Embryonic facial prominence (tissue), 1 donor: ENCODE measurements around the gene CFHR4.
"Not testable (repeated sequence)": the region's sequence is repeated elsewhere in the genome, so short reads cannot be mapped to it uniquely, and the experiment has no call there.

Source experiments
- DNase-seq: peaks from one replicate; pipeline ENCODE4 v3.0.0-alpha.2; 2016; ENCODE audit errors: extremely low spot score

CFHR4 gene

DNA sequence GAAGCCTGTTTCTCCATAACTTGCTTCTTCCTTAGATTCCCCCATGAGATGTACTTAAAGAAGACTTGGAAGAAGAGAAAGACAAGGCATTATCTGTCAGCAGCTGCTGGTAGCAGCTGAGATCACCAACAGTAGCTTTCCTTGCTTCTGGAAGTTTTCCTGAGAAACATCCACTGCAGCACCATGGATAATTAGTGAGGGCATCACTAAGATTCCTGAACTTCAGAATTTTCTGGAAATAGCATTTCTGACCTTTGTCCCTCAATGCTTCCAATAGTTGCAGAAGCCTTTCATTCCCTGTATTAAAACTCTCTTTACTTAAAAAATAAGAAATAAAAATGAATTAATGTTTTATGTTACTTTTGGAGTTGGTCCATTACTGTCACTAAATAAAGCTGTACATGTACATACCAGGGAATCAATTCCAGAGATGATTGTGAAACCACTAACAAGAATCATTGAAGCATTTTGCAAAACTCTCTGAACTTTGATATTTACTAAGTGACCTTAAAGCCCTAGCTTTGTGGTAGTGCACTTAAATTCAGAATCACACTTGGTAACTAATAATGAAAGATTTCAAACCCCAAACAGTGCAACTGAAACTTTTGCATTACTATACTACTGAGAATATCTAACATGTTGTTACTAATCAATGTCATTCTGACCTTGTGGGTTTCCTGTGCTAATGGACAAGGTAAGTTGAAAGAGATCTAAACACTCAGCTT, at the start of gene CFHR4:
TSS of gene CFHR4 (plus strand) at position 538 of the 725 bp plus-strand sequence. CDS start at position 637, 99 bp downstream.
- DNase-seq = no peak

DNA sequence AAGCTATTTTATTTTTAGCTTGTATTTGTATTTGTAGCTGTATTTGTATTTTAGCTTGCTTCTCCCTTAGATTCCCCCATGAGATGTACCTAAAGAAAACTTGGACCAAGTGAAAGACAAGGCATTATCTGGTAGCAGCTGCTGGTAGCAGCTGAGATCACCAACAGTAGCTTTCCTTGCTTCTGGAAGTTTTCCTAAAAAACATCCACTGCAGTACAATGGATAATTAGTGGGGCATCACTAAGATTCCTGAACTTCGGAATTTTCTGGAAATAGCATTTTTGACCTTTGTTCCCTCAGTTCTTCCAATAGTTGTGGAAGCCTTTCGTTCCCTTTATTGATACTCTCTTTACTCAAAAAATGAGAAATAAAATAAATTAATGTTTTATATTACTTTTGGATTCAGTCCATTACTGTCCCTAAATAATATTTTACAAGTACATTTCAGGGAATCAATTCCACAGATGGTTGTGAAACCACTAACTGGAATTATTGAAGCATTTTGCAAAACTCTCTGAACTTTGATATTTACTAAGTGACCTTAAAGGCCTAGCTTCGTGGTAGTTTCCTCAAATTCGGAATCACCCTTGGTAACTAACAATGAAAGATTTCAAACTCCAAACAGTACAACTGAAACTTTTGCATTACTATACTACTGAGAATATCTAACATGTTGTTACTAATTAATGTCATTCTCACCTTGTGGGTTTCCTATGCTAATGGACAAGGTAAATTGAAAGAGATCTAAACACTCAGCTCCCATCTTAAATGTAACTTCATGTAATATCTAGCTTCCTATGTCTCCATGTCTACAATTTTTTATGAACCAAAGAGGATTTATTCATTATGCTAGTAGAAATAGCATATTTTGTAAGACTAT, 38.0 kb upstream of the CFHR4 start:
- DNase-seq = not testable (repeated sequence)

DNA sequence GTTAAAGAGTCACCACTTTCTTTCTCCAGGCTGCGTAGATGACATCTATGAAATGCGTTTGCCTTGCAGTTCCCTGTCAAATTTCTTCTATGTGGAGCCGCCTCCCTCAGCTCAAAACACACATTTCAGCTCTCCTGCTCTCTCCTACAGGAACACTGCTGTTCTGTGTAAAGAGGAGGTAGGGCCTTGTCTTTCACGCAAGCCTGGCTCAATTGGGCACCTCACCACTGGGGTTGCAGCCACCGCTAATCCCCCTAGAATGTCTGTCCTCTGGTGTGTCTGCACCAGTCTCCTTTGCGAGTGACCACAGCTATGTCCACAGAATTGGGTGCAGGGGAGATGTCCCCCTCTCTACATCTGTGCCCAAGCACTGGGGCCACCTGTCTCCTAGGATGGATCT, 31.8 kb upstream of the CFHR4 start:
- DNase-seq = no peak

DNA sequence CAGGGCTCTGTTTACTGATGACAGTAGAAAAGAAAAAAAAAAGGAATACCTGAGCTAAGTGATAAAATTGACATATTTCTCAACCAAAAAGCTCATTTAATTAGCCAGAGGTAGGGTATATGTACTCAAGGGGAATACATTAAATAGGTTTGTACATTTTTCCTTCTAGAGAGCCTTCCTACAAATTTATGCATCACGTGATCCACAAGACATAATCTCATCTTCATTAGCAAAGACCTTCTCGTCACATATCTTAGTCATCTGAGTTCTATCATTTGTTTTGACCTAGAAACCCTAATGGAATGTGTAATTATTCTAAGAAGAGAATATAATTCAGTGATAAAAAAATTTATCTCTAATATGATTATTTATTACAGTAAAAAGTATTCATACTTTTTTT, 30.7 kb upstream of the CFHR4 start:
- no peak for DNase-seq

DNA sequence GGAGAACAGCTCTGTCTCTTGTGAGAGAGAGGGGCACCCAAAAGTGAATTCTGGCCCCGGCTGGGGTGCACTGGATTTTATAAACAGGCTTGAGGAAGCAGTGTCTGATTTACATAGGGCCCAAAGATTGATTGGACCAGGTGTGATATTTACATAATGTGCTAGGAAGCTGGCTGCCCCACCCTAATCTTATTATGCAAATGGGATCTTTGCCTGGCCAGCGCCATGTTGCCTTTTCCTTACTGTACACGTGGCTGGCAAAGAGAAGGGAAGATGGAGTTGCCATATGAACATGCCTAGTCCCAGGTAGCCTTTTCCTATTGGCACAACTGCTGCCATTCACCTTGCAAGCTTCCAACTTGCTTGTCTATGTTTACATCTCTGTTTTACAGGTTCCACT, 29.0 kb upstream of the CFHR4 start:
- no peak for DNase-seq

DNA sequence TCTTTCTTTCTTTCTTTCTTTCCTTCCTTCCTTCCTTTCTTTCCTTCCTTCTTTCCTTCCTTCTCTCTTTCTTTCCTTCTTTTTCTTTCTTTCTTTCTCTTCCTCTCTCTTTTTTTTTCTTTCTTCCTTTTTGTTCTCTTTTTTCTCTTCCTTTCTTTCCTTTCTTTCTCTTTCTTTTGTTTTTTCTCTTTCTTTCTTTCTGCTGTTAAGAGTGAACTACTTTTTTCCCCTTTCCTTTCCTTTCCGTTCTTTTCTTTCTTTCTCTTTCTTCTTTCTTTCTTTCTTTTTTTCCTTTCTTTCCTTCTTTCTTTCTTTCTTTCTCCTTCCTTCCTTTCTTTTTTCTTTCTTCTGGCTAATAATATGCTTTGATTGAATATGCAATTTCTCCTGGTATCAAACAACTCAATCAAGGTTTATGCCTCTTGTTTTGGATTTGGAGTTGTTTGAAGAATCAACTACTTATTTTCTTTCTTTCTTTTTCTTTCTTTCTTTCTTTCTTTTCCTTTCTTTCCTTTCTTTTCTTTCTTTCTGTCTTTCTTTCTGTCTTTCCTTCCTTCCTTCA, 27.4 kb upstream of the CFHR4 start:
- no peak for DNase-seq

DNA sequence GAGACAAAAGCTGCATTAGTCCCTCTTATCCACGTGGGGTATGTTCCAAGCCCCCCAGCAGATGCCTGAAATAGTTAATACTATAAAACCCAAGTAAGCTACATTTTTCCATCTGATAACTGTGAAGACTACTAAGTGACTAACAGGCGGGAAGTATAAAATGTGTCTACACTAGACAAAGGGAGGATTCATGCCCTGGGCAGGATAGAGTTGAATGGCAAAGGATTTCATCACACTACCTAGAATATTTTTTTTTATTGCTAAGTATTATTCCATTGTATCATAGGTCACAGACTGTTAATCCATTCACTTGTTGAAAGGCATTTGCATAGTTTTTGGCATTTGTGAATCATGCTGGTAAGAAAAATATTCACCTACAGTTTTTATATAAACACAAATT, 26.4 kb upstream of the CFHR4 start:
- DNase-seq = no peak

DNA sequence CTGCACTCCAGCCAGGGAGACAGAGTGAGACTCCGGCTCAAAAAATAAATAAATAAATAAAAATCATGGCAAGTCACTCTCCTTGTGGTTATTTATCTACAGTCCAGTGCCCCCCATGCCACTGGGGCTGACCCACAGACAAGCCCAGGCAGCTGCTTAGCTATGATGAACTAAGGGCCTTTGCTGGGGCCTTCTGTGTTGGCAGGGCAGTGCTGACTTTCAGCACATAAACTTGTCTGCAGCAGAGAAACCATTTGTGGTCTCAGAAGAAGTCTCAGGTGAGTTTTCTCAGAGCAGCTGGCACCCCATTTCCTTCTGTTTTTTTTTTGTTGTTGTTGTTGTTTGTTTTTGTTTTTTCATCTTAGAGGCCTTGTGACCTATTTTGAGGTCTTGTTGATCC, 20.9 kb upstream of the CFHR4 start:
- no peak for DNase-seq

DNA sequence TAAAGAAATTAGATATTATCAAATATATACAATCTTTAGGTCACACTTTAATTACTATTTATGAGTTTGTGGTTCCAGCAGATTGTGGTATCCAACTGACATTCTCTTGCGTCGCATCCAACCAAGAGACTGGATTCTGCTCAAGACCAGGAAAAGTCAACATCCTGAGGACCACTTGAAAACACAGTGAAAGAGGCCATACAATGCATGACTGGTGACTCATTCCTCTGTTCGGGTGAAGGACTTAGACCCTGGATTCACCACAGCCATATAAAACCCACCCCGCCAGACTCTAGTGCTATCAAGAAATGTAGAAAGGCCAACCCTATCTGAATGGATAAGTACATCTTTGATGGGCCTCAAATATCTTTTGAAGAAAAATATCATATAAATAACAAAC, 14.5 kb upstream of the CFHR4 start:
- no peak for DNase-seq

DNA sequence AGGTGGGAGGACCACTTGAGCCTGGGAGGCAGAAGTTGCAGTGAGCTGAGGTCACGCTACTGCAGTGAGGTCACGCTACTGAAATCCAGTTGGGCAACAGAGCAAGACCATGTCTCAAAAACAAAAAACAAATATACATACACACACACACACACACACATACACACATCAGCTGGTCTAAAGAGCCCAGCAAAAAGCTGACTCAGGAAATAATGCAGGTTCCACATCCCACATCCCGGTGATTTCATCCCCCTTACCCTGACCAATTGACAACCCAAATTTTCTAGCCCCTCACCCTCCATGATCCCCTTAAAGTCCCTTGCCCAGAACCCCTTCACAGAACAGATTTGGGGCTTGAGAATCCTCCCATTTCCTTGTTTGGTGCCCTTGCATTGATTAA, 11.9 kb upstream of the CFHR4 start:
- DNase-seq = no peak

DNA sequence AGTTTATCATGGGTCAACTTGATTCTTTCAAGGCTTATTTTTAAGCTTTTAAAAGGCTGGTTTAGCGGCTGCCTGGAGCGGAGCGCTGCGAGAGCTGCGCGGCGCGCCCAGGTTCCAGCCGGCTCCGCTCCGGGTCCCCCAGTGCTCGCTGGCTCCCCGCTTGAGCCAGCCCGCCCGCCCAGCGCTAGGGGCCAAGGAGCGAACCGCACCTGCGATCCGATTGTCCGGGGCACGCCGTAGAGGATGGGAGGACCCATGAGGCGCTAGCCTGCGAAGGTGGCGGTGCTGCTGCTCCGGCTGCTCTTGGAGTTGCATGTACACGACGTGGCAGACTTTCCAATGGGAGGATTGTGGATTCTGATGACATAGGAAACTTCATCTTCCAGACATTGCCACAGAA, 9.9 kb upstream of the CFHR4 start:
- no peak for DNase-seq

DNA sequence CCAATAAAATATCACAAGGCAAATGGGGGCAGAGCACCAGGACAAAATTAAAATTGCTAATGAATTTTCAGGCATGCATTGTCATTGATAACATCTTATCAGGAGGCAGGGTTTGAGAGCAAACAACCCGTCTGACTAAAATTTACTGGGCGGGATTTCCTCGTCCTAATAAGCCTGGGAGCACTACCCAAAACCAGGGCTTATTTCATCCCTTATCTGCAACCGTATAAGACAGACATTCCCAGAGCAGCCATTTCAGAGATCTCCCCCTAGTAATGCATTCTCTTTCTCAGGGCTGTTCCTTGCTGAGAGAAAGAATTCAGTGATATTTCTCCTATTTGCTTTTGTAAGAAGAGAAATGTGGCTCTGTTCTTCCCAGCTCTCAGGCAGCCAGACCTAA, 1.3 kb upstream of the CFHR4 start:
- DNase-seq = not testable (repeated sequence)

DNA sequence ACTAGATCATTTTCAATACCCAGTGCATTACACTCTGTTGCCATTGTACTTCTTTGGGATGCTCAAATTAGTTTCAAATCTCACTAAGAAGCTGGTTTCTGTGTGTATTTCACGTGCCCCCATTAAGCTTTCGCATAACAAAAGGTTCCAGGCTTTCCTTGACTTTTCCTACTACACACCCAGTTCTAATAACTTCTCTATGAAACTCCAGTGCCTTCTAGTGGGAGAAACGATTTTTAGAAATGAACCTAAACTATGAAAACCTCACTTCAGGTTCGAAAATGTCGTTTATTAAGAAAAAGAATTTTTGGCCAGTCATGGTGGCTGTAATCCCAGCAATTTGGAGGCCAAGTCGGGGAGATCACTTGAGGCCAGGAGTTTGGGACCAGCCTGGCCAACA, 2.8 kb downstream of the CFHR4 start:
- DNase-seq = no peak

DNA sequence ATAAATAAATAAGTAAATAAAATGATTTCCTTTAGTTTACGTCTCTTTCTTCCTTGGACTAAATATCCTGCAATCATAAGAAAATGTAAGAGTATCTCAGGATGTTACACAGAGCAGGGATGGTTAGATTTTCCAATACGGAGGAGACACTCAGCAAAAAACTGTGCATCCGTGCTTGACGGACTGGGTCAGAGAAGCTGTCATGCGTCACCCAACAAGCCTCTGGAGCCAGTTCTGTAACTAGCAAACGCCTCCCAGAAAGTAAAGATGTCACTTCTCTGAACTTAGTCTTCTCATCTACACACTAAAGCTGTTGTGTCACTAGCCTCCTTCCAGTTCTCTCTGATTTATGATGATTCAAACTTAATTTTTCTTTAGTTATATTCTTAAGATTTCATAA, 3.4 kb downstream of the CFHR4 start:
- no peak for DNase-seq

DNA sequence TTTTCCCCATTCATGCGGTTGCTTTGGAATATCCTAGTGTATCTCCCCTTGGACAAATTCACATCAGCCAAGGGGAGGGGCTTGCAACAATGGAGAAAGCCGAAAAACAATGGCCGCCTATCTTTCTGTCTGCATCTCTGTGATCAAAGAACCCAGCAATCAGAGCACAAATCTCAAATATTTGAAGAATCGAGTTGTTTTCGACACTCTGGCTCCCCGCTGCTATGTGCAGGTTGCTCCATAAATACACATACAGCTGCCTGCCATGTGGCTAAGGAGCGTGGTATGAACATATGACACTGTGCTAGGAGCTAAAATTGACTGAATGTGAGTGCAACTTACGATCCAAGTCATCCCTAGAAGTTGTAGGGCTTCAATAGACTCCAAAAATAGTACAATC, 8.5 kb downstream of the CFHR4 start:
- DNase-seq = no peak

DNA sequence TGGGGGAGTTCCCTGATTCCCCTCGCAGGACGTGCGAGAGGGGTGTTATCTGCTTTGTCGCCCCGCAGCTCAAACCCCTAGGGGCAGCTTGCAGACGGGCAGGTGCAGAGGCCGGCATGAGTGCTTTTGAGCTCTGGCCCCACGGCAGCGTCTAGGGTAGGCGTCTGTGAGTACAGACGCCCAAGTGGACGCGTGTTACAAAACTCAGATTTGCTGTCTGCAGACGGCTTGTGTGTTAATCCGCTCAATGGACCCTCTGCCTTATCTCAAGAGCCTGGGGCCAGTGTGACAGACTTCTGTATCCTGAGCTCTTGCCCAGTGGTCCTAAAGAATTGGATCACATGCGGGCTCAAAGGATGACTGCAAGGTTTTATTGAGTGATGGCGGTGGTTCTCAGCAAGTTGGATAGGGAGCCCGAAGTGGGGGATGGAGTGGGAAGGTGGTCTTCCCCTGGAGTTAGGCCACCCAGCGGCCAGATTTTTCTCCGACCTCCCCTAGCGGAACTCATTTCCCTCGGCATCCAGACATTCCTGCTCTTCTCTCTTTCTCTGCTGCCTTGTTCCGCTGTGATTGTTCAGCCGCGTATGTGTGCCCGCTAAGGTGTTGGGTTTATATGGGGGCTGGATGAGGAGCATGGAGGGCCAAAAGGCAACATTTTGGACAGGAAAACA, 9.4 kb downstream of the CFHR4 start:
- no peak for DNase-seq

DNA sequence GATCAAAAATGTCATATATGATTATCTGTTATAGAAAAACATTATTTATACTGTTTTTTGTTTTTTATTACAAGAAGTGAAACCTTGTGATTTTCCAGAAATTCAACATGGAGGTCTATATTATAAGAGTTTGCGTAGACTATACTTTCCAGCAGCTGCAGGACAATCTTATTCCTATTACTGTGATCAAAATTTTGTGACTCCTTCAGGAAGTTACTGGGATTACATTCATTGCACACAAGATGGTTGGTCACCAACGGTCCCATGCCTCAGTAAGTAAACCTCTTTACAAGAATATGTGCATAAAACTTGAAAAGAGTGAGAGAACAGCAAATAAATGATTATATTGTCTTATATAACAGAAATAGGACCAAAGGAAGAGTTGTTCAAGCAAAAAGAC, 14.5 kb downstream of the CFHR4 start:
- no peak for DNase-seq

DNA sequence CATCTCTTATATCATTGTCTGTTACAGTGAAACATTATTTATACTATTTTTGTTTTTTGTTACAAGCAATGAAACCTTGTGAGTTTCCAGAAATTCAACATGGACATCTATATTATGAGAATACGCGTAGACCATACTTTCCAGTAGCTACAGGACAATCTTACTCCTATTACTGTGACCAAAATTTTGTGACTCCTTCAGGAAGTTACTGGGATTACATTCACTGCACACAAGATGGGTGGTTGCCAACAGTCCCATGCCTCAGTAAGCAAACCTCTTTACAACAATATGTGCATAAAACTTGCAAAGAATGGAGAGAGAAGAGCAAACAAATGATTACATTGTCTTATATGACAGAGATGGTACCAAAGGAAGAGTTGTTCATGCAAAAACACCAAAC, 22.4 kb downstream of the CFHR4 start:
- DNase-seq = no peak

DNA sequence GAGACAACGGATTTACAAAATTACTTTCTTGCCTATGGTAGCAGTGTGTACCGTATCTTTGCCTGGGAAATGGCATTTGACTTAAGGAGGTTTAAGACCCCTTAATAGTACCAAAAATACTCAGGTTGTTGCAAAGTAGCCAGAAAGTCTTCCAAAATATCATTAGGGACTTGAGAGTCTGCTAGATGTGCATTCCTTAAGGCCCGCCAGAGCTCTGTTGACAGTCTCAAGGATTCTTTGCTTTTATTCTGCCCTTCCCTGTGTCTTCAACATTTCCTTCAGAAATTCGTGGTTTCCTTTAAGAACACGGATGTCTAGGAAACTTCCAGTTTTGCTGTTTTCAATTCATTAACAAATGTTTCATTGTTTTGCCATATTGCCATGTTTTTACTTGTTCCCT, 24.4 kb downstream of the CFHR4 start:
- not testable (repeated sequence) for DNase-seq

DNA sequence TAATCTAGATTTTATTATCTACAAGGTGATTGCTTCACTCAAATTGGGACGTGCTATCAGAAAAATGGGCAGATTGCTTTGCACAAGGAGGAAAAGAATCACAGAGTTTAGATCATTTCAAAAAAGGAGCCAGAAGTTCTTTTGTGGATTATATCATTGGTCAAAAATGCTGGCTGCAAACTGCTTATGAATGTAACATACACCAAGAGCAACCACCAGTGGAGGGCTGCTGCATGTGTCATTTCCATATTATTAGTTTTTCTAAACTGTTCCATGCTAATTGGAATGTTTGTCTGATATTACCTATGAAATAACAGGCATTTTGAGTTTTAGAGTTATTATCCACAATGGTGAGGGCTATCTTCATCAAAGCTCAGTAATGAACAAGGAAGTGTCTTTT, 39.0 kb downstream of the CFHR4 start:
- DNase-seq = not testable (repeated sequence)

DNA sequence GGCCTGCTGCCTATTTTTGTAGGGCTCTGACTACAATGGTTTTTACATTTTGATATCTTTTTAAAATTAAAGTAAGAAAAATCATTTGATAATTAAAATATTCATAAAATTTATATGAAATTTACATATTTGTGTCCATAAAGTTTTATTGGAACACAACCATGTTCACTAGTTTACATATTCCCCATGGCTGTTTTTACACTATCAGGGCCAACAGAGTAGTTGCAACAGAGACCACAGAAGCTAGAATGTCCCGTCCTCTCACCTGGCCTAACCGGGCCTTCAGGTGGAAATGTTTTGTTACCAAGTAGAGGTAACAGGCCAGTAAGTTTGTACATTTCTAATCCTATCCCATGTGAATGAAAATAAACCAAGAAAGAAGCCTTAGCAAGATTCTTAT, 45.0 kb downstream of the CFHR4 start:
- not testable (repeated sequence) for DNase-seq

DNA sequence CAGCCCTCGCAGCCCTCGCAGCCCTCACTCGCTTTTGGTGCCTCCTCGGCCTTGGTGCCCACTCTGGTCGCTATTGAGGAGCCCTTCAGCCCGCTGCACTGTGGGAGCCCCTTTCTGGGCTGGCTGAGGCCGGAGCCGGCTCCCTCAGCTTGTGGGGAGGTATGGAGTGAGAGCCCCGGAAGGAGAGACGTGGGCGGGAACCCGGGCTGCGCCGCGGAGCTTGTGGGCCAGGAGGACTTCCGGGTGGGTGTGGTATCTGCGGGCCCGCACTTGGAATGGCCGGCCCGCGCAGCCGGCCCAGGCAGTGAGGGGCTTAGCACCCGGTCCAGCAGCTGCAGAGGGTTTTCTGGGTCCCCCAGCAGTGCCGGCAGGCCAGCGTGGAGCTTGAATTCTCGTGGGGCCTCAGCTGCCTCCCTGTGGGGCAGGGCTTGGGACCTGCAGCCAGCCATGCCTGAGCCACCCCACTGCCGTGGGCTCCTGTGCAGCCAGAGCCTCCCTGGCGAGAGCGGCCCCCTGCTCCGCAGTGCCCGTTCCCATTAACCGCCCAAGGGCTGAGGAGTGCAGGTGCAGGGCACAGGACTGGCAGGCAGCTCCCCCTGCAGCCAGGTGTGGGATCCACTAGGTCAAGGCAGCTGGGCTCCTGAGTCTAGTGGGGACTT, 45.8 kb downstream of the CFHR4 start:
- DNase-seq = no peak
